HG02970 (cell line): ENCODE results near the gene EIF4A2.
"Not testable (repeated sequence)": the region's sequence is repeated elsewhere in the genome, so short reads cannot be mapped to it uniquely, and the experiment has no call there.

Experiments used
- ATAC-seq: cut with Tn5 transposase; IDR thresholded peaks from one replicate; pipeline ENCODE4 v1.9.1; 2021; ENCODE audit warnings: mild to moderate bottlenecking, moderate library complexity, moderate number of reproducible peaks; ENCODE audit not compliant: unreplicated experiment, low FRiP score

The EIF4A2 gene

DNA sequence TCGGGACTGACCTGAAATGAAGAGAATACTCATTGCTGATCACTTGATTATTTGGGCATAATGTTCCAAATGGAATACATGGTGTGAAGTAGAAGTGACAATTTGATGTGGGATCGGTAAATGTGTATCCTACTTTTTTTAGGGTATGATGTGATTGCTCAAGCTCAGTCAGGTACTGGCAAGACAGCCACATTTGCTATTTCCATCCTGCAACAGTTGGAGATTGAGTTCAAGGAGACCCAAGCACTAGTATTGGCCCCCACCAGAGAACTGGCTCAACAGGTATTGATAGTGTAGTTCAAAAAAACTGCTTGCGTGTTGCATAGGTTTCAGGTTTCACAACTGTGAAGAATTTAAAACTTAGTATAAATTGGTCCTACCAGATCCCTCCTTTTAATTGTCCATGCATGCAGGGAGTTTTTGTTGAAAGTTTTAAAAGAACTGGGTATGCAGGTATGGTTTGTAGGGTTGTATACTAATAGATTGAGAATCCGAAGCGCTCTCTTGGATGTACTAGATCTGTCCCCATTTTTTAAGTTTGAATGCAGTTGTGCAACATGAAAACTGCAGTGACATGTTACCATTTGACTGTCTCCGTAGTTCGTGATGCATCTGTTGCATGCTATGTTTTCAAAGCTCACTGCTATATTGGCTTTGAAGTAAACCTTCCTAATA, 1.6 kb downstream of the EIF4A2 start:
- no peak for ATAC-seq

DNA sequence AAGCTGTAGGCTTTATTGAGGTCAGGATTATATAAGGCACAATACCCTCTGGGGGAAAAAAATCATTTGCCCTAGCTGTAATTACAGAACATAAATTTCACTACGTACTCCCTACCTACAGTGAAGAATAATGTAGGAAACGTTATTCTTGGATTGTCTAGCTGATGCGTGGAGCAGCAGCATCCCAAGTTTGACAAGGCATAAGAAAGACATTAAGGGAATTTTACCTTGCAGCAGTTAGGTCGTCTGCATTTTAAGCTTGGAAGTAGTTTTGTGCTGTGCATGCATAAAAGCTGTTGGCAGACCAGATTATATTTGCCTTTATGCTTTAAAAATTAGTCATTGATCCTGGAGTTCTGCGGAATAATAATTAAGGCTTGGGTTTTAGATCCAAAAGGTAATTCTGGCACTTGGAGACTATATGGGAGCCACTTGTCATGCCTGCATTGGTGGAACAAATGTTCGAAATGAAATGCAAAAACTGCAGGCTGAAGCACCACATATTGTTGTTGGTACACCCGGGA, 2.2 kb downstream of the EIF4A2 start:
- ATAC-seq, result no peak

DNA sequence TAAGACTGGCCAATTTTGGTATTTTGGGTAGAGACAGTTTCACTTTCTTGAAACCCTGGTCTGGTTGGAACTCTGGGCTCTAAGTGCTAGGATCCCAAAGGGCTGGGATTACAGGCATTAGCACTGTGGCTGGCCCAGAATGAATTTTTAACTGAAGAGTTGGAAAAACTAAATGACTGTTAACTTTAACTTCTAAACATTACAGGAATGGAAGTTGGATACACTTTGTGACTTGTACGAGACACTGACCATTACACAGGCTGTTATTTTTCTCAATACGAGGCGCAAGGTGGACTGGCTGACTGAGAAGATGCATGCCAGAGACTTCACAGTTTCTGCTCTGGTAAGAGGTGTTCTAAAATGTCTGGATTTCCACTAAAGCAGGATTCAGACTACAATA, 3.5 kb downstream of the EIF4A2 start:
- ATAC-seq, result no peak

DNA sequence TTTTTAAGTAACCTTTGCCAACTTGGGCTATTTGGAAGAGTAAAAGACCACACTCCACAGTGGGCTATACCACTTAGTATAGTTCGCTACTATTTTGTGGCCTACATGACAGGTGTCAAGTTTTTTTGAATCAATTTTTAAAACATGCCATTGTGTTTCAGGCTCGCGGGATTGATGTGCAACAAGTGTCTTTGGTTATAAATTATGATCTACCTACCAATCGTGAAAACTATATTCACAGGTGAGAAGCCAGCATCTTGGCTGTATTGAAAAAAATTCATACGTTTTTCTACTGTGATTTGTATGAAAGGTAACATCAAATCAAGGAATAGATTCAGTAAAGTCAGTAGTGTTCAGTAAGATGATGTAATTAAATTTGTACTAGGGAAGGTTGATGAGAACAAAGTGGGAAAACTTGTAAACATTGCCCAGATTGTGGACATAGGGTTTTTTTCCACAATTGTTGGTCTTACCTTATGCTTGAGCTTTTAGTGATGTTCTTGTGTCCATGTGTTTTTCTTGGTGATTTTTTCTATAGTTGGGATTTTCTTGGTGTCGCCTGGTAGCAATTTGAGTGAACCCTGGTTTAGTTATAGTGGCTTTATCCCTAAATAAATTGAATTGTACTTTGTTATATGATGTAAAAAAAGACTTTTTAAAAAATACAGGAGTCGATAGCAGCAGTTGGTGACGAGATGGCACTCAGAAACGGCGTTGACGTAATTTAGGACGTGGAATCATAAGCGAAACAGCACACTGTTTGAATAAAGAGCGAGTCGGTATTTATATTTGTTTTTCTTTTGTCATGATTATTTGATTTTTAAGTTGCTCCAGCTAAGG, 4.5 kb downstream of the EIF4A2 start:
- no peak for ATAC-seq

DNA sequence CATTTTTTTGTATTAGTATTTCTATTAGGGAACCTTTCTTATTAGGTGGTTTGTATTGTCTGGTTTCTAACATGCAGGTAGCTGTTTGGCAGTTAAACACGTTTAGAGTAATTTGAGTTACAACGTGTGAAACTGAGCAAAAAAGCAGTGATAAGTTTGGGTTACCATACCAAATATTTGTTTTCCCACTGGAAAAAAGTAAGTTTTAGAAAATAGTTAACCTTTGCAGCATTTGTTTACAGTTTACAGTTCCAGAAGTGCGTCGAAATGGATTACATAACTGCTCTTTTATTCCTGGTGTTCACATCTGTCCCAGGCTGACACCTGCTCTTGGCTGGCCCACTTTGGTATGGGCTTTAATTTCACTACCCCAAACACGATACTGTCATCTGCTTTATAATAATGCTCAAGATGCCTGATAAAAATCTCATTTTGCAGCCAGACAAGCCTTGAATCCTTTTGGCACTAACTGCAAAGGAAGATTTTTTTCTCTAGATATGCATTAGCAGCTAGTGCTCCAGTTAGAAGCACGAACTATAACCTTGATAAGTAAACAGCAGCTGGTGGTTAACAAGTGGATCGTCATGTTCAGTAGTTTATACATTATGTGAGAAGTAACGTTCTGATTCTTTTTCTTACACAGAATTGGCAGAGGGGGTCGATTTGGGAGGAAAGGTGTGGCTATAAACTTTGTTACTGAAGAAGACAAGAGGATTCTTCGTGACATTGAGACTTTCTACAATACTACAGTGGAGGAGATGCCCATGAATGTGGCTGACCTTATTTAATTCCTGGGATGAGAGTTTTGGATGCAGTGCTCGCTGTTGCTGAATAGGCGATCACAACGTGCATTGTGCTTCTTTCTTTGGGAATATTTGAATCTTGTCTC, 5.3 kb downstream of the EIF4A2 start:
- ATAC-seq, result no peak

DNA sequence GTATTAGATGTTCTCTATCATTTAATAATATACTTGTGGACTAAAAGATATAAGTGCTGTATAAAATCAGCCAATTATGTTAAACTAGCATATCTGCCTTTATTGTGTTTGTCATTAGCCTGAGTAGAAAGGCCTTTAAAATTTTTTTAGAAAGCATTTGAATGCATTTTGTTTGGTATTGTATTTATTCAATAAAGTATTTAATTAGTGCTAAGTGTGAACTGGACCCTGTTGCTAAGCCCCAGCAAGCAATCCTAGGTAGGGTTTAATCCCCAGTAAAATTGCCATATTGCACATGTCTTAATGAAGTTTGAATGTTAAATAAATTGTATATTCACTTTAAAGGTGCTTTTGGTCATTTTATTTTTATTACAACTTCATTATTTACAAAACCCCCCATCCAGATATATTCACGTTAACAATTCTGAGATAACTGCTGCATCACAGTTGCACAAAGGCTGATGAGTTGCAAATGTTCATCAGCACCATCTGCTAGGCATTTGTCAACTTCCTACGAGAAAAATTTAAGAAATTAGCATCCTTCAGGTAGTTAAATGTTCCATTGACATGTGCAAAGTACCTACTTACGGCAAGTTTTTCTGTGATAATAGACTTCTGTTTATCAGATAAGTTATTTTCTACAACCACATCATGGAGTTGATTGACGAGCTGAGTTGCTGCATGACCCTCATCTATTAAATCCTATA, 6.3 kb downstream of the EIF4A2 start:
- no peak for ATAC-seq

DNA sequence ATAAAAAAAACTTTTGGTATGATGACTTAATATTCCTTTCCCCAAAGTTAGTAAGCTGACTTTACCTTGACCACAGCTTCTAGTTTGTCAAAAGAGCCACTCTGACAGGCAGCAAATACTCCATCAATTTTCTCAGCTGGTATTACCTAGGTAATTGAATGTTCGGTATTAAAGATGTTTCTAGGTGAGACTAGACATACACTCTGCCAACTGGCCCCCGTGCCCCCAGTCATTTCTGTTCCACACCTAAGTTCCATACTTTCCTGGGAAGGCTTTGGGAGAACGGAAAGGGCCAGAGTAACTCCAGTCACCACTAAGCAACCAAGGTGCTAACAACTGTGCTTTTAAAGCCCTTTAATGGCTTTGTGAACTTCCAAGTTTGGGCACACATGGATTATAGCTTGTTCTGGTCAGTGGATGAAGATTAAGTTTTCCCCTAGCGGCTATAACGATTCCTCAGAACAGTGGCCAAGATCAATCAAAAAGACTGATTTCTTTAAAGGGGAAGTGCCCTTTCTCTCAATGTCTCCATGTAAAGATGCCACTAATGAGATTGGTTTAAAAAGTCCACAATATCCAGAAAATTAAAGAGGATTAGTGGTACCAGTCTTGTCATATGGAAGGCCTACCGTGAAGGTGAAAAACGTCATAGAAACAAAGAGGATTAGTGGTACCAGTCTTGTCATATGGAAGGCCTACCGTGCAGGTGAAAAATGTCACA, 7.0 kb downstream of the EIF4A2 start:
- ATAC-seq, result no peak

DNA sequence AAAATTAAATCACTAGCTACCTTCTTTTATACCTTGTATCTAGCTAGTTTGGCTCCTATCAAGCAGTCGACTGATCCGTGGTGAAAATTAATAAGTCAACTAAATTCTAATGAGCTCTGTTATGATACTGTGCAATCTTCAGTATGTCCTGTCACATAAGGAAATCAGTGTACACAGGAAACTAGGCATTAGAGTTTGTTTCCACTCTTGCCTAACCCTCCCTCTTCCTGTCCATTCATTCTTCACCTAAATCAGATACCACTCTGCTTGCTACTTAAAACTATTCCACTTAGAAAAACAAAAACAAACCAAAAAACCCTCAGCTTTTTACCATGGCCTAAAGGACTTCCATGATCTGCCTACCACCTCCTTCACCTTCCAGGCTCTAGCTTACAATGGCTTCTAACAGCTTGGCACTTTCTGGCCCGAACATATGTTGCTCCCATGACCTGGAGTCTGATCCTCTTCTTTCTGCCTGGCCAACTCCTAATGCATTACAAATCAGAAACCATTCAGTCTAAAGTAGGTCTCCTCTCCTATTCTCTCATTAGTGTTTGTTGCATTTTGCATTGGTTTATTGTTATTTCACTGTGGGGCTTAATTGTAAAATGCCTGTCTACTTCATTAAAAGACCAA, 15.0 kb downstream of the EIF4A2 start:
- no peak for ATAC-seq

DNA sequence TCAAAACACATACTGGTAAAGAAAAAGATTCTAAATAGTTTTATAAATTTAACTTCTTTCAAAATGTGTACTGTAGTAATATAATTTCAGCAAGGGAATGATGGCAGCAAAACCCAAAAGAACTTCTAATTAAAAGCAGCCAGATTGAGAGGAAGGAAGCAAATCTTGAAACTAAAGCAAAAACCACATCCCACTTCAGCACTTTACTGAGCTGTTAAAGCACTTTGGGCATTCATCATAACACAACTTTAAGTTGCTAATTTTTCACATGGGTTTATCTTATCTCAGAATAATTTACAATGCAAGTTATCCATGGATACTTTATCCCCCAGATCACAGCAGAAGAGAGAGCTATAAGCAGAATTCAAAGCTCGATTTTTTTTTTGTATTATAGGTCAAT, 16.9 kb downstream of the EIF4A2 start:
- no peak for ATAC-seq

DNA sequence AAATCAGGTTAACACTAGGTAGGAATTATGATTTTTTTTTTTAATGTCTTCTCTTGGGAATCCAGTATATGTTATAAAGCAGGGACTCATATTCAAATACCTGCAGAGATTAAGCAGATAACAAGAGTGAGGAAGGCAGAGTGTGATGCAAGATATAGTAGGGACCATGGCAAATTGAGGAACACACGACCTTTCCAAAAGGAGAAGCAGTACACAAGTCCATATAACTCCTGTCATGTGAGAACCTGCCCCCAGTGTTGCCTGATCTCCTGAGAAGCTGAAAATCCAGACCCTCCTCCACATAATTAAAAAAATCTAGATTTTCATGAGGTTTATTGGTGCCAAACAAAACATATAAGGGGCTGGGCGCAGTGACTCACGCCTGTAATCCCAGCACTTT, 19.3 kb downstream of the EIF4A2 start:
- no peak for ATAC-seq

DNA sequence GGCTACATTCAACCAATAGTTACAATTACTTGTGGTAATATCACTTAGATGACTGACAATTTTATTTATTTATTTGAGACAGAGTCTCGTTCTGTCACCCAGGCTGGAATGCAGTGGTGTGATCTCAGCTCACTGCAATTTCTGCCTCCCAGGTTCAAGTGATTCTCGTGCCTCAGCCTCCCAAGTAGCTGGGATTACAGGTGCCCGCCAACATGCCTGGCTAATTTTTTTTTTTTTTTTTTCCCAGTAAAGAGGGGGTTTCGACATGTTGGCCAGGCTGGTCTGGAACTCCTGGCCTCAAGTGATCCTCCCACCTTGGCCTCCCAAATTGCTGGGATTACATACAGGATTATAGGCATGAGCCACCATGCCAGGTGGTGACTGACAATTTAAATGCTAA, 20.1 kb downstream of the EIF4A2 start:
- not testable (repeated sequence) for ATAC-seq

DNA sequence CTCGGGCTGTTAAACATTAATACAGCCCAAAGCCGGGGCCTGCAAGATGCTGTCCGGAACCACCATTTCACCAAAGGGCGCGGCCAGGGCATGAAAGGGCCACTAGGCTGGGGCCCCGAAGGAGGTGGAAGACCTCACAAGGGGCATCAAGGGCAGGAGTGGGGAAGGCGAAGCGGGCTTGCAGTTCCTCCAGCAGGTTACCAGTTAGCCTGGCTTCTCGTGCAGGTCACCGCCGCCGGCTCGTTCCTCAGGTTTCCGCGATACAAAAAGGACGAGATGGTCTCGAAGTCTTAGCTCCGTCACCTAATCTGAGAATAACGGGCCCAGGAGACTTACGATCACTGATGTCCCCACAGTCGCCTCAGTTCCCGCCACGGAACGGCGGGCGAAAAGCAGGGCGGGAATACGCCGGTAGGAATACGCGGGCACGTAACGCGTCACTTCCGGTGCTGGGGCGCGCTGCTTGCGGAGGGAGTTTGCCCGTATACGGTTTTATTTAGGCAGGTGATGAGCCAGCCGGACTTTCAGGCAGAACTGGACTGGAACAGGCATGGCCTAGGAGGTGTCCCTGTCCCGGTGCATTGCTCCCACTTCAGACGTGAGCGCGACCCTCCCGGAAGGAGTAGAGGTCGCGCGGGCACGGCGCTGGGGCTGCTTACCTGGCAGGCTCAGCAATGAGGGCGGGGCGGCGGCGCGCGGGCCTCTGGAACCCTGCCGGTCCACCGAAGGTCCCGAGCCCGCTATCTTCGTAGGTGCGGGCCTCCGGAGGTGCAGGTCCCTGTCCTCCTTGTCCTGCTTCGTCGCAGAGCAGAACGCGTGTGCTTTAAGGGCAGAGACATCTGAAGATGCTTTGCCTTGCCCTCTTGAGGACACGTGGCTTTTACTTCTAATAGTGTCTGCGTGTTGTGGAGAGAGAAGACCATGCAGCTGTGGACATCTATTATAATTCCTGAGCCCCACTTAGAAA, 23.0 kb downstream of the EIF4A2 start, which contains the start of gene RFC4:
TSS of gene RFC4 (minus strand) at position 394 of the 967 bp plus-strand sequence. CDS start 1,769 bp downstream, outside the sequence.
- peak; percentile 79 for ATAC-seq

DNA sequence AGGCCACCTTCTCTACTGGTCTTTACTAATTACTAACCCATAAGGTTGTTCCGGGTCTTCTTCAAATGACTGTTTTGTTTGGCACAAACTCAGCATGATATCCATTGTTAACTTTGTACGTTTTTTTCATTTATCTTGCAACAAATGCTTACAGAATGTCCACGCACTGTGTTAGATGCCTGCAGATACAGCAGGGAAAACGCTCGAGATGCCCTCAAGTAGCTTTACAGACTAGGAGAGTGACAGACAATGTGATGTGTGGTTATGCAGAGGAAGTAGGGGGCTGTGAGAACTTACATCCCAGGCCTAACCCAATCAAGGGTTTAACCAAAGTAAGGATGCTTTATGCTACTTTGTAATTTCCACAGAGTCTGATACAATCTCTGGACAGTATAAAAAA, 23.9 kb downstream of the EIF4A2 start:
- ATAC-seq, result no peak

DNA sequence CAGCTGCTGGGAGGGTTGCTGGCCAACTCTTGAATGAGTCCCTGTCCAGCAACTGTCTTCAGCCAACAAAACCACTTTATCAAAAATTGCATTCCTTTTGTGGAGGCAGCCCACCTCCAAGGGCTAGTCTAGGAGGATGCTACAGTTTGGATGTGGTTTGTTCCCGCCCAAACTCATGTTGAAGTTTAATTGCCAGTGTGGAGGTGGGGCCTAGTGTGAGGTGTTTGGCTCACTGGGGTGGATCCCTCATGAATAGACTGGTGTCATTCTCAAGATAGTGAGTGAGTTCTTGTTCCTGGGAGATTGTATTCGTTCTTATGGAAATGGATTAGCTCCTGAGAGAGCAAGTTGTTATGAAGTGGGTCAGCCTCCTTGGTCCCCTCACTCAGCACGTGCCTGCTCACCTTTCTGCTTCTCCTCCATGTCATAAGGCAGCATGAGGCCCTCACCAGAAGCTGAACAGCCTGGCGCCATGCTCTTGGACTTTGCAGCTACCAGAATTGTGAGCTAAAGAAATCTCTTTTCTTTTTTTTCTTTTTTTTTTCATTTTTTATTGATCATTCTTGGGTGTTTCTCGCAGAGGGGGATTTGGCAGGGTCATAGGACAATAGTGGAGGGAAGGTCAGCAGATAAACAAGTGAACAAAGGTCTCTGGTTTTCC, 27.1 kb downstream of the EIF4A2 start:
- no peak for ATAC-seq

DNA sequence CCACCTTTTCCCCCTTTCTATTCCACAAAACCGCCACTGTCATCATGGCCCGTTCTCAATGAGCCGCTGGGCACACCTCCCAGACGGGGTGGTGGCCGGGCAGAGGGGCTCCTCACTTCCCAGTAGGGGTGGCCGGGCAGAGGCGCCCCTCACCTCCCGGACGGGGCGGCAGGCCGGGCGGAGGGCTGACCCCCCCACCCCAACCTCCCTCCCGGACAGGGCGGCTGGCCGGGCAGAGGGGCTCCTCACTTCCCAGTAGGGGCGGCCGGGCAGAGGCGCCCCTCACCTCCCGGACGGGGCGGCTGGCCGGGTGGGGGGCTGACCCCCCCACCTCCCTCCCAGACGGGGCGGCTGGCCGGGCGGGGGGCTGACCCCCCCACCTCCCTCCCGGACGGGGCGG, 27.9 kb downstream of the EIF4A2 start:
- ATAC-seq, result not testable (repeated sequence)

DNA sequence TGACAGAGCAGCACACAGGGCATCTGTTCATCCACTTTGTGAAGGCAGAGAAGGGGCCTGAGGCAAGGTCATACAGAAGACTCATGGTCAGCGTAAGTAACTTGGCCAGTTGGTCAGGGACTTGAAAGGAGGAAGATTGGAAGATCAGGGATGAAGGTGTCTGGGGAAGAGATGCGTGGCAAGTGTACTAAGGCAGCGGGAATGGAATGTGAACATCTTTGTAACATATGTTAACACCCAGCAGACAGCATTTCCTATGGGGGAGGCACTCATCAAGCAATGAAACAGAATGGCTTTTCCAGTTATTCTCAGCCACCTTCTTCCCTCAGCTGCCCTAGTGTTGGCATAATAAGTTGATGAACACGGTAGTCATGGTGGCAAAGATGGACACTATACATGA, 30.7 kb downstream of the EIF4A2 start:
- ATAC-seq, result no peak

DNA sequence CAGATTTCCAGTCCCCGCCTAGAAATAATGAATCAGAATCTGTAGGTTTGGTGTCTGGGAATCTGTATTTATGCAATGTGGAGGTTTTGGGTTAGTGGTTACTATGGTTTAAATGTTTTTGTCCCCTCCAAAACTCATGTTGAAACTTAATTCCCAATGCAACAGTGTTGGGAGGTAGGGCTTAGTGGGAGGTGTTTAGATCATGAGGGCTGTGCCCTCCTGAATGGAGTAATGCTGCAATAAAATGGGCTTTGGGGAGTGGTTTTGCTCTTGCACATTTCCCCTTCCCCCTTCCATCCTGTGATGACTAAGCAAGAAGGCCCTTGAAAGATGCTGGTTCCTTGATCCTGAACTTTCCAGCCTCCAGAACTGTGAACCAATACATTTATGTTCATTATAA, 32.1 kb downstream of the EIF4A2 start:
- ATAC-seq, result no peak
